Breast epithelium (tissue), 4 donors: Measurements from ENCODE around the gene UBL3. TPM values are rescaled to one million over a fixed set of nuclear protein-coding genes. Genes with fewer than 3 reads are reported as not detected.

Source experiments
- DNase-seq, 2 donors: peaks; one replicate each; pipeline ENCODE4 v3.0.0-alpha.2; 2019; ENCODE audit warnings: low spot score in 2 of 2
- H3K27ac ChIP-seq, 2 donors: fragments of 200-600 bp; sonication (generic) in 1 of 2; one replicate each; pipeline ENCODE4 v1.5.1; 2016 to 2019; ENCODE audit warnings: mild to moderate bottlenecking in 1 of 2
- H3K27me3 ChIP-seq, 2 donors: fragments of 200-600 bp; sonication (generic) in 1 of 2; one replicate each; pipeline versions ENCODE4 v1.5.1 to v1.6.0; 2017 to 2019; ENCODE audit warnings: control low read depth in 1 of 2, mild to moderate bottlenecking in 1 of 2
- H3K36me3 ChIP-seq: fragments of 200-600 bp; one replicate; pipeline ENCODE4 v1.5.1; 2019
- H3K4me1 ChIP-seq, 2 donors: fragments of 200-600 bp; sonication (generic); one replicate each; pipeline ENCODE4 v1.5.1; 2016 to 2019; ENCODE audit warnings: control low read depth in 1 of 2
- H3K4me3 ChIP-seq, 3 donors: fragments of 200-600 bp; sonication (generic); 1 replicate in 2 of 3; 2 replicates in 1 of 3; pipeline ENCODE4 v1.5.1; 2016 to 2019; ENCODE audit warnings: mild to moderate bottlenecking in 3 of 3, moderate library complexity in 2 of 3
- H3K9me3 ChIP-seq, 2 donors: fragments of 200-600 bp; sonication (generic) in 1 of 2; one replicate each; pipeline ENCODE4 v1.5.1; 2016 to 2019; ENCODE audit warnings: control low read depth in 1 of 2
- CTCF ChIP-seq, 3 donors: fragments of 450-650 bp; IDR thresholded peaks; one replicate each; pipeline ENCODE4 v1.5.1; 2016 to 2017; ENCODE audit warnings: antibody characterized with exemption in 3 of 3, mild to moderate bottlenecking in 3 of 3, moderate library complexity in 3 of 3
- POLR2A ChIP-seq: fragments of 450-650 bp; IDR thresholded peaks from one replicate; pipeline ENCODE4 v1.6.1; 2016; ENCODE audit warnings: antibody characterized with exemption, mild to moderate bottlenecking, moderate library complexity
- POLR2AphosphoS5 ChIP-seq, 3 donors: sonication (generic); formaldehyde crosslinking; IDR thresholded peaks; one replicate each; pipeline ENCODE4 v1.6.1; 2017; ENCODE audit warnings: antibody characterized with exemption in 3 of 3
- intact Hi-C: fragments of 100-400 bp; cut with DNase I; formaldehyde crosslinking; loops from one replicate; pipeline ENCODE4 v1.15.1; 2023; ENCODE audit warnings: low total_unique reads
- total RNA-seq, 3 donors: library from RNA; depleted of rRNA; stranded (reverse); fragments of >200 nt; gene quantifications; one replicate each; pipeline ENCODE4 v1.1.0, GENCODE V29; 2016

The UBL3 gene
- total RNA-seq, 3 donors from 2014 or later, result 32.4 to 60.7 (median 36.6) TPM

- H3K27me3 ChIP-seq, result no peaks in the 10 kb centered on the region
- TF ChIP-seq POLR2AphosphoS5 (IDR thresholded peaks at IDR 0.05) (no peak), CTCF (IDR thresholded peaks at IDR 0.05) (no peak), POLR2A (no peak)
- peak overlapping the region; percentile 57 to 100 for H3K27ac ChIP-seq
- no peak for DNase-seq
- intact Hi-C loops, result no loop called here
- H3K36me3 ChIP-seq, result no peaks in the 10 kb centered on the region
- no peaks in the 10 kb centered on the region for H3K4me1 ChIP-seq
- H3K4me3 ChIP-seq, result no peak overlapping the region
- no peaks in the 10 kb centered on the region for H3K9me3 ChIP-seq
Measured at GRCh38 chr13:29853131-29853530, 2.7 kb upstream of the UBL3 start.

- intact Hi-C loops, result no loop called here
- DNase-seq, result no peak
- no peaks in the 10 kb centered on the region for H3K4me1 ChIP-seq
Measured at GRCh38 chr13:29852472-29853054, 2.1 kb upstream of the UBL3 start.

GRCh38 chr13:29849731-29850212, 645 bp downstream of the UBL3 start:
- H3K4me1 ChIP-seq, result peaks cover 0 to 4% of the 10 kb centered on the region in 2 donors
- H3K27me3 ChIP-seq, result no peaks in the 10 kb centered on the region
- no peaks in the 10 kb centered on the region for H3K9me3 ChIP-seq
- TF ChIP-seq CTCF (IDR thresholded peaks at IDR 0.05) (no peak), POLR2AphosphoS5 (IDR thresholded peaks at IDR 0.05) (peak in 2 of 3 donors; percentile 5 to 35)
- peak; percentile 65 to 66 for DNase-seq
- peak overlapping the region; percentile 86 to 95 (median 94) for H3K4me3 ChIP-seq
- H3K27ac ChIP-seq, result peak overlapping the region; percentile 99 to 100
- no peaks in the 10 kb centered on the region for H3K36me3 ChIP-seq
- intact Hi-C loops, result loop anchor here (10.0 kb wide), 1 partner anchor 265 kb away; no protein-coding TSS in a partner anchor

More at GRCh38 chr13:29852472-29853054, 2.1 kb upstream of the UBL3 start:
- Histone ChIP-seq H3K36me3 (no peaks in the 10 kb centered on the region), H3K27me3 (no peaks in the 10 kb centered on the region), H3K9me3 (no peaks in the 10 kb centered on the region), H3K27ac (peak overlapping the region; percentile 57 to 100), H3K4me3 (no peak overlapping the region)
- no peak for TF ChIP-seq POLR2A
- no peak for TF ChIP-seq CTCF (IDR thresholded peaks at IDR 0.05)
- TF ChIP-seq POLR2AphosphoS5 (IDR thresholded peaks at IDR 0.05), result no peak

GRCh38 chr13:29849071-29849631, 1.3 kb downstream of the UBL3 start:
- peak overlapping the region; percentile 99 to 100 for H3K27ac ChIP-seq
- intact Hi-C loops, result loop anchor here (10.0 kb wide), 1 partner anchor 266 kb away; no protein-coding TSS in a partner anchor
- no peak for TF ChIP-seq POLR2A
- peak in 1 of 3 donors; percentile 45 for TF ChIP-seq POLR2AphosphoS5 (IDR thresholded peaks at IDR 0.05)
- no peak for DNase-seq
- H3K4me3 ChIP-seq, result peak overlapping the region; percentile 86 to 95 (median 94)
- H3K4me1 ChIP-seq, result peaks cover 0 to 4% of the 10 kb centered on the region in 2 donors
- H3K36me3 ChIP-seq, result no peaks in the 10 kb centered on the region
- H3K27me3 ChIP-seq, result no peaks in the 10 kb centered on the region
- no peaks in the 10 kb centered on the region for H3K9me3 ChIP-seq

- Histone ChIP-seq H3K36me3 (no peaks in the 10 kb centered on the region), H3K4me3 (peak overlapping the region; percentile 86 to 95 (median 94)), H3K4me1 (peaks cover 0 to 4% of the 10 kb centered on the region in 2 donors), H3K27me3 (no peaks in the 10 kb centered on the region), H3K9me3 (no peaks in the 10 kb centered on the region), H3K27ac (peak overlapping the region; percentile 70 to 83)
- intact Hi-C loops, result loop anchor here (10.0 kb wide), 1 partner anchor 267 kb away; no protein-coding TSS in a partner anchor
- TF ChIP-seq POLR2AphosphoS5 (IDR thresholded peaks at IDR 0.05), result peak in 1 of 3 donors; percentile 31
- no peak for TF ChIP-seq CTCF (IDR thresholded peaks at IDR 0.05)
- DNase-seq, result no peak
Measured at GRCh38 chr13:29847501-29847983, 2.9 kb downstream of the UBL3 start.
